GM21526 (cell line): ENCODE data around the gene C1orf198.

Source experiments
- ATAC-seq: cut with Tn5 transposase; IDR thresholded peaks from one replicate; pipeline ENCODE4 v1.9.1; 2021; ENCODE audit warnings: moderate library complexity; ENCODE audit not compliant: unreplicated experiment, low FRiP score

C1orf198 gene

GRCh38 chr1:230894032-230894431, 25.7 kb upstream of the C1orf198 start:
- no peak for ATAC-seq

- no peak for ATAC-seq
Observed at GRCh38 chr1:230892018-230892491, 23.7 kb upstream of the C1orf198 start.

DNA sequence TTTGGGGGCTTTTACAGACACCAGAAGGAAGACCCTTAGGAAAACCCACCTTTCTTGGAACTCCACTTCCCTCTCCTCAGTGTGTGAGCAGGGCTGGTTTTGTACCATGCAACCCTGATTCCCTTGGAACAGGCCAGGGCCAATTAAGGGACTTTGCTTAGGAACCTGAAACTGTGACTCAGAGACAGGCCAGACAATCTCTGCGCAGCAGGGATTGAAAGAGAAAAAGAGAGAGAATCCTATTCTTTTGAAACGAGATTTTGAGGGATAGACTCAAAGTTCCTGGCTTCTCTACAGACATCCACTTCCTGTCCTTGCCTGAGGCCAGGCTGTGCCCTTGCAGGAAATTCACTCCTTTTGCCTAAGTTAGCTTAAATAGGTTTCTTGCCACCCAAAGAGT, 23.1 kb upstream of the C1orf198 start:
- ATAC-seq: no peak

- no peak for ATAC-seq
Observed at GRCh38 chr1:230884646-230885045, 16.3 kb upstream of the C1orf198 start.

- ATAC-seq: no peak
Observed at GRCh38 chr1:230883967-230884366, 15.6 kb upstream of the C1orf198 start.

DNA sequence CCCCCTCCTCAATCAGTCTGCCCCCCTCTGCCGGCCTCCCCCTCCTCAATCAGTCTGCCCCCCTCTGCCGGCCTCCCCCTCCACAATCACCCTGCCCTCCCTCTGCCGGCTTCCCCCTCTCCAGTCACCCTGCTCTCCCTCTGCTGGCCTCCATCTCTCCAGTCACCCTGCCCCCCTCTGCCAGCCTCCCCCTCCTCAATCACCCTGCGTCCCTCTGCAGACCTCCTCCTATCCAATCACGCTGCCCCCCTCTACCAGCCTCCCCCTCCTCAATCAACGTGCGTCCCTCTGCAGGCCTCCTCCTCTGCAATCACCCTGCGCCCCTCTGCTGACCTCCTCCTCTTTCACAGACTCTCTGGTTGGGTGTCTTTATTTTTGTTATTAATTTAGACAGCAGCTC, 11.5 kb upstream of the C1orf198 start:
- no peak for ATAC-seq

DNA sequence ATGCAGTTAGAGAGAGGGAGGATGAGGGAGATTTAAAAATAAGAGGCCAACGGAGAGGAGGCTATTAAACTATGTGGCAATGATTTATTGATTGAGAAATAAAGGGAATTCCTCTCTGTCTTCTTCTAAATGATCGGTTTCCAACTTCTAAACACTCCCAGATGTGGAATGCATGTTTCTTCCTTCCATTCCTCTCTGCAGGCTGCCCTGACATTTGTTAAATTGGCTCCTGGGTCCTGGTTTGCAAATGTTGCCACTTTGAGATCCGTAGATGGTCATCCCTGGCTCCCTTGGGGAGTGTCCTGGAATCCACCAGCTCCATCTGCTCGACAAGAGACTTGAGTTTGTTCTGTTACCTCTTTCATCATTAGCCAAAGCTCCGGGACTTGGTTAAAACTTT, 10.3 kb upstream of the C1orf198 start:
- no peak for ATAC-seq

DNA sequence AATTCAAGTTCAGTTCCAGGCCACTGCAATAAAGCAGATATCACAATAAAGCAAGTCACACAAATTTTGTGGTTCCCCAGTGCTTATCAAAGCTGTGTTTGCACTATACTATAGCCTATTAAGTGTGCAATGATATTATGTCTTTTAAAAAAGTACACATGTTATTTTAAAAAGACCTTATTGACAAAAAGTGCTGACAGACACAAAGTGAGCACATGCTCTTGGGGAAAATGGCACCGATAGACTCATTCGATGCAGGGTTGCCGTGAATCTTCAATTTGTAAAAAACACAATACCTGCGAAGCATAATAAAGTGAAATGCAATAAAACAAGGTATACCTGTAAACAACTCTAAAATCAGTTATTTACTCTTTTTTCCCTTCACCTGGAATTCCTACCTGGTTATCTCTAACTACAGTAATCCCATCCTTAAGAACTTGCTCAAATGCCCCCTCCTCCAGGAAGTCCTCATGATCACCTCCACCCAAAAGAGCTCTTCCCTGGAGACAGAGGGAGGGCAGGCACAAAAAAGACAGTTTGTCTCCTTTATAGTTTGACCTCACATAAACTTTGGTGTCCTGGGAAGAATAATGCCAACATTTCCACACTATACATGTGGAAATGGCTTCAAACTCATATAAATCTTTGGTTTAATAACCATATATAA, 9.7 kb upstream of the C1orf198 start:
- ATAC-seq: no peak

DNA sequence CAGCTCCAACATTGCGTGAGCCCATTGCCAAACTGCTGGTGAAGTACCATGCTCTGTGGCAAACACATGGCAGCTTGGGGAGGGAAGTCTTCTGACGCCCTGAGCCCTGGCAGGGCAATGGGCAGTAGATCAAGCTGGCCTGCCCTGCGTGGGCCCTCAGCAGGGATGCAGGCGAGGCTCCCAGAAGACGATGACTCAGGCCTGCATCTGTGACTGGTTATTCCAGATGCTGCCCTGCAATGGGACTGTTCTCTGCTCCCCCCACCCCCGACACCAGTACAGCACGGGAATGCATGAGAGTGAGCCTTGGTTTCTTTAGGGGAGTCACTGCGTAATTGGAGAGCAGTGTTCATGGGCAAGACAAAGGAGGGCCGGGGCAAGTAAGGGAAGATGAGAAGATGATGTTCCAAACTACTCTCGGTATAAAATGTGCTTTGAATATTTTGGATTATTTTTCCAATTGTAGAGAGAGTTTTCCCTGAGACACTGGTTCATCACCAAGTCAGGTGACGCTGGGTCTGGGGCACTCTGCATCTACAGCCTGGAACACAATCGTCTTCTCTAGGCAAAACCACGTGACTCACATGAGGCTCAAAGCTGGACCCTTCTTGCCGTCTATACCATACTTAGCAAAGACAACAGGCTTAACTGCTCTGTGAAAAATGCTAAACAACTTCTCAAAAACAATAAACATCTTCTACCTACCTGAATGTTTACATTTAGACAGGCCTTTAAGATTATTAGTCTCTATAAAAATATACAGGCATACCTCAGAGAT, 9.0 kb upstream of the C1orf198 start:
- ATAC-seq: no peak

DNA sequence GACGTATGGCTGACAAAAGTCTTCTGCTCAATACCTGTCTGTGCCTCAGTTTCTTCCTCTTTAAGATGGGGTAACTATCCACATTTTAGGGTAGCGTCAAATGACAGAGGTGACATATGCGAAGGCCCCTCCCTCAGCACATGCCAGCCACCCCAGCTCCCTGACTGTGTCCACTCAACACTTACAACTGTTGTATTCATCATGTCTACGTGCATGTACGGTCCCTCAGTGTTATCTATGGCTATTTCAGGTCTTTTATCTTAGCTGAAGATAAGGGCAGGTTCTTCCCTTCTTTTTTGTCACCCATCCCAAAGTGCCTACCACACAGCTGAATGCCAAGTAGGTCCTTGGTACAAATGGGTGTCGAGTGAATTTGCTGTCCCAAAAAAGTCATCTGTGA, 8.3 kb upstream of the C1orf198 start:
- ATAC-seq: no peak

DNA sequence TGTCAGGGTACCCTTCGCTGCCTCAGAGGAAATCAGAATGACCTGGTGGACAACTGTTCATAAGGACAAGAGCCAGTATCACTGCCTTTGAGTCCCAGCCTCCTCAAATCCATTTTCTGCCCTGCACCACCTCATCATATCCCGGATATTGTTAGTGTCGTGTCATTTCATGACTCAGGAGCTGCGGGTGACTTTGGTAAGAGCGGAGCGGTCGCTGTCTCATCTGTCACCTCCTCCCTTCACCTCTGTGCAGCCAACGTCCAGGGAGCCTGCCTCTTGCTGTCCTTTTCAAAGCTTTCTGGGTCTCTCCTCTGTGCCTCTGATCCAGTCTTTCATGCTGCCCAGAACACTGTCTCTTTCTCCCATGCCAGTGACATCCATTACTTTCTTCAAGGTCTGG, 7.0 kb upstream of the C1orf198 start:
- no peak for ATAC-seq

DNA sequence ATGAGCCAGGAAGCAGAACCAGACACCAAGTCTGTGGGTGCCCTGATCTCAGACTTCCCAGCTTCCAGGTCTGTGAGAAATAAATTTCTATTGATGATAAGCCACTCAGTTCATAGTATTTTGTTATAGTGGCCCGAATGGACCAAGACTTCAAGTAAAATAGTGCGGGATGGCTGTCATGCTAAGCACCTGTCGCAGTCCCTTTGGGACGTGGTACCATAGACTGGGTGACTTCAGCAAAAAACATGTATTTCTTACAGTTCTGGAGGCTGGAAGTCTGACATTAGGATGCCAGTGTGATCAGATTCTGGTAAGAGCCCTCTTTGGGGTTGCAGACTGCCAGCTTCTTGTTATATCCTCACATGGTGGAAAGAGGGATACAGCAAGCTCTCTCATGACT, 2.6 kb upstream of the C1orf198 start:
- no peak for ATAC-seq

- no peak for ATAC-seq
Observed at GRCh38 chr1:230869500-230869899, 1.2 kb upstream of the C1orf198 start.

GRCh38 chr1:230868736-230869385, 540 bp upstream of the C1orf198 start:
- peak; percentile 27 for ATAC-seq

DNA sequence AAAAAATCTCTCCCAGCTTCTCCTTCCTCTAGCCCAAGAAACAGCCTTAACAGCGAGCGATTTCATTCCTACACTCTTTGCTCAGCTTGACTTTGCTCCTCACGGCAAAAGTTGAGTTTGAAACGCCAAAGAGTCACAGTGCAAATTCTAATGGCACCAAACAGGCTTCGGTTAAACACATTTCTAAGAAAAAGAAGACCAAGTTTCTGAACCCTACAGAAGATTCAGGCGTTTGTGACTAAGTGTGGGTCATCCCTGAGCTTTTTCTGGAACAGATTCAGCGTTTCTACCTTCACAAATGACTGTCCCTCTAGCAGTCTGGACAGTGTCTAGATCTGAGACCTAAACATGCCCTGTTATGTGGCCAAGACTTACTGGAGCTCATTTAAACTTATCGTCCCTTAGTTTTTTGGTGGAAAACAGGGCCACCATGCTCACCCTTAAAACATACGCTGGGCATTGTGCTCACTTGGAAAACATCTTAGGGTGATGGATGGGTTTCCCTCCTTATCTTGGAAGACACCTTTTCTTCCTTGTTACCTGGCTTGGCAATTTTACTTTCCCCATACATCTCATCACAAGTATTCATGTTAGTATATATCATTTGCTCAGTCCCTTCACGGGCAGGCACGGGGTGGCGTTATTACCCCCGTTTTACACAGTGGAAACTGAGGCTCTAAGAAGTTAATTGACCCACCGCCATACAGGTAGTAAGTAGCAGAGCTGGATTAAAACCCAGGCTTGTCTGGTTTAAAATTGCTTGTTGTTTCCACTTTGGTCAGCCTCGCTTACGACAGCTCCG, 1.0 kb downstream of the C1orf198 start:
- ATAC-seq: no peak

- no peak for ATAC-seq
Observed at GRCh38 chr1:230866171-230867070, 1.9 kb downstream of the C1orf198 start.

DNA sequence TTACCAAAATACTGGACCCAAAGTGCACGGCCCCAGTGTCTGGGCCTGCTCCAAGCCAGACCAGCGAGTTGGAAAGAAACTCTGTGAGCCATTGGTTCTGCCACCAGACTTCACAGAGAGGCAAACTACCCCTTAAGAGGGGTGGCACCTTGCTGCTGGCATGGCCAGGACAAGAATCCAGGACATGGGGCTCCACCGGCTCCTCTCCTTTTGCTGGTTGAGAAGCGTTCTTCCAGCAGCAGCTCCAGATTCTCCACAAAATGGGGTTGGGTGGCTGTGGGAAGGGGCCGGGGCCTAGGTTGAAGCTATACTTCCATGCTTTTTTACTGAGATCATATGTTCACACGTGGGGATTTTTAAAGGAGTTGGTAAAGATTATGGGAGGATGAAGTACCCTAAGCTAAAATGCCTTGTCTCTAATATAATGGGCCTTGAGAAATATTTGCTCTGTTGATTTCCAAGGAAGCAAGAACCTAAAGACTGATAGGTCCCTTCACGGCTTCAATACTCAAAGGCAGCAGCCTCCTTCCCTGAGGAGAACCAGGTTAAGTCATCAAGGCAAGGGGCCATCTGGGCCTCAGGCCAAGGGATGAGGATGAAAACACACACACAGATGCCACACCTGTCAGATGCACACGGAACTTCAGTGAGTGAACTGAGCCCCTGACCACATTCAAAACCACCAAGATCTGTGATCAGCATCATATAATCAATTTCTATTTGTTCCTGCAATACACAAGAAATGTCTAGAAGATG, 3.1 kb downstream of the C1orf198 start:
- ATAC-seq: no peak

GRCh38 chr1:230864441-230864840, 3.9 kb downstream of the C1orf198 start:
- no peak for ATAC-seq

- no peak for ATAC-seq
Observed at GRCh38 chr1:230863449-230863848, 4.9 kb downstream of the C1orf198 start.
